ENCODE results near the gene MXD4.
"Not testable (repeated sequence)": the region's sequence is repeated elsewhere in the genome, so short reads cannot be mapped to it uniquely, and the experiment has no call there.

The MXD4 gene

GRCh38 chr4:2219233-2219760, 42.6 kb downstream of the MXD4 start:
- no peak for DNase-seq (ENCODE audit: low spot score)

GRCh38 chr4:2218436-2218835, 43.5 kb downstream of the MXD4 start:
- no peak for DNase-seq (ENCODE audit: low spot score)

- no peak for DNase-seq (ENCODE audit: low spot score)
Observed at GRCh38 chr4:2217726-2218125, 44.2 kb downstream of the MXD4 start.

- DNase-seq (ENCODE audit: low spot score): no peak
Observed at GRCh38 chr4:2212831-2213230, 49.1 kb downstream of the MXD4 start.

- DNase-seq (ENCODE audit: low spot score): not testable (repeated sequence)
Observed at GRCh38 chr4:2202789-2203188, 59.1 kb downstream of the MXD4 start.

Measured in left forelimb (tissue), 1 donor.